Sigmoid colon (tissue), 4 donors: ENCODE data around the gene TMEM179.

Experiments
- POLR2AphosphoS5 ChIP-seq, 4 donors: sonication (generic); formaldehyde crosslinking; IDR thresholded peaks; one replicate each; pipeline ENCODE4 v1.6.1; 2017; ENCODE audit warnings: antibody characterized with exemption in 4 of 4
- TF ChIP-seq, protein P1 (sequence below), 4 experiments: fragments of 450-650 bp in 3 of 4; fragments of 200-600 bp in 1 of 4; IDR thresholded peaks; one replicate each; pipeline ENCODE4 v1.5.1; 2016 to 2019; ENCODE audit warnings: antibody characterized with exemption in 4 of 4, mild to moderate bottlenecking in 3 of 4, moderate library complexity in 2 of 4

DNA sequence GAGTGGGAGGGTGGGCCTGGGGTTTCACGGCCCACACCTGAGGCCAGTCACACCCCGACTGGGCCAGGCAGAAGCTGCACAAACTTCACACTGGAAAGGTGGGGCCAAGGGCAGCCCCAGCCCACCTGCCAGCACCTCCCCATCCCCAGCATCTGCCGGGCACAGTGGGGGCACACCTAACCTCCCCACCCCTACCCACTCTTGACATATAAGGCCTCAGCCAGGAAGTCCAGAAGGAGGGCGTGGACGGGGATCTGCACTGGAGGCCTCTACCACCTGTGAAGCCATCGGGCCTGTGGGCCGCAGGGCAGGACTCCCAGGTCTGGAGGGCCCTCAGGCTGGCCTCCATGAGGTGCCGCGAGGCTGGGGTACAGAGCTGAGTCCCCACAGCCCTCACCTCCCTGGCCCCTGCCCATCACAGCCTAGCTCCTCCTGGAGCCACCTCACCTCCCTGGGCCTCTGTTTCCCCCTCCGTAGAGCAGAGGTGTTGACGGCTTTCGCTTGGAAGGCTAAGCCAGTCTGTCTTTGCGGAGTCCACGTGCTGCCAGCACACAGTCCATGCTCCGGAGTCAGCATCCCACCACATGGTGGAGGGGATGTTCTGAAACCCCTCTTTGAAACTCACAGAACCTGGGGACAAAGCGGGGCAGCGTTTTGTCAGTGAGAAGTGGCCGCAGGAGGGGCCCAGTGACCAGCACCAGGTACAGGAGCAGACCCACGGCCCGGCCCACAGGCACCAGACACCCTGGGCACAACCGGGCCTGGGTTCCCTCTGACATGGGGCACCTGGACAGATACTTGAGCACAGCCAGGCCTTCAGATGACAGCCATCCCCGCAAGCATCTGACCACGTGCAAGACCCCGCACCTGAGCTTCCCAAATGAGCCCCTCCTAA, 46.7 kb upstream of the TMEM179 start:
- TF ChIP-seq, protein P1, sequence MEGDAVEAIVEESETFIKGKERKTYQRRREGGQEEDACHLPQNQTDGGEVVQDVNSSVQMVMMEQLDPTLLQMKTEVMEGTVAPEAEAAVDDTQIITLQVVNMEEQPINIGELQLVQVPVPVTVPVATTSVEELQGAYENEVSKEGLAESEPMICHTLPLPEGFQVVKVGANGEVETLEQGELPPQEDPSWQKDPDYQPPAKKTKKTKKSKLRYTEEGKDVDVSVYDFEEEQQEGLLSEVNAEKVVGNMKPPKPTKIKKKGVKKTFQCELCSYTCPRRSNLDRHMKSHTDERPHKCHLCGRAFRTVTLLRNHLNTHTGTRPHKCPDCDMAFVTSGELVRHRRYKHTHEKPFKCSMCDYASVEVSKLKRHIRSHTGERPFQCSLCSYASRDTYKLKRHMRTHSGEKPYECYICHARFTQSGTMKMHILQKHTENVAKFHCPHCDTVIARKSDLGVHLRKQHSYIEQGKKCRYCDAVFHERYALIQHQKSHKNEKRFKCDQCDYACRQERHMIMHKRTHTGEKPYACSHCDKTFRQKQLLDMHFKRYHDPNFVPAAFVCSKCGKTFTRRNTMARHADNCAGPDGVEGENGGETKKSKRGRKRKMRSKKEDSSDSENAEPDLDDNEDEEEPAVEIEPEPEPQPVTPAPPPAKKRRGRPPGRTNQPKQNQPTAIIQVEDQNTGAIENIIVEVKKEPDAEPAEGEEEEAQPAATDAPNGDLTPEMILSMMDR (IDR thresholded peaks at IDR 0.05) = no peak
- TF ChIP-seq POLR2AphosphoS5 (IDR thresholded peaks at IDR 0.05) = no peak
